Calu3 (cell line): ENCODE measurements around the gene ASTL. TPM values are rescaled to one million over a fixed set of nuclear protein-coding genes. Genes with fewer than 3 reads are reported as not detected.

Experiments used
- BruUV-seq: library from RNA; stranded (reverse); fragments of 400-500 nt; replicated peaks from 2 replicates; lab custom pipeline; 2021; lab: Mats Ljungman, UMichigan
- CTCF ChIA-PET: fragments of 300-600 bp; sonication (Branson Sonifier 250); formaldehyde crosslinking; loops from one replicate; lab custom pipeline; 2022; ENCODE audit warnings: antibody characterized with exemption; lab: Charles Lee
- DNase-seq: peaks from one replicate; pipeline ENCODE4 v3.0.0; 2022
- H3K27ac Mint-ChIP-seq: one replicate; pipeline ENCODE4 v1.8.0; 2022; ENCODE audit warnings: mixed read lengths; ENCODE audit not compliant: unreplicated experiment
- H3K27me3 Mint-ChIP-seq: one replicate; pipeline ENCODE4 v1.8.0; 2022; ENCODE audit warnings: mixed read lengths; ENCODE audit not compliant: unreplicated experiment
- H3K36me3 Mint-ChIP-seq: one replicate; pipeline ENCODE4 v1.8.0; 2022; ENCODE audit warnings: mild to moderate bottlenecking, moderate library complexity, mixed read lengths; ENCODE audit not compliant: insufficient read depth, unreplicated experiment
- H3K4me1 Mint-ChIP-seq: one replicate; pipeline ENCODE4 v1.8.0; 2022; ENCODE audit warnings: mild to moderate bottlenecking, low read depth, mixed read lengths; ENCODE audit not compliant: unreplicated experiment
- H3K4me3 Mint-ChIP-seq: one replicate; pipeline ENCODE4 v1.8.0; 2022; ENCODE audit warnings: mild to moderate bottlenecking, low read depth, moderate library complexity, mixed read lengths; ENCODE audit not compliant: unreplicated experiment
- H3K9me3 Mint-ChIP-seq: one replicate; pipeline ENCODE4 v1.8.0; 2022; ENCODE audit warnings: low read depth, mixed read lengths; ENCODE audit not compliant: unreplicated experiment
- CTCF ChIP-seq: fragments of 200-600 bp; IDR thresholded peaks from one replicate; pipeline ENCODE4 v1.8.0; 2022; ENCODE audit warnings: antibody characterized with exemption; ENCODE audit not compliant: unreplicated experiment
- intact Hi-C: fragments of 100-400 bp; cut with micrococcal nuclease; formaldehyde crosslinking; loops from one replicate; pipeline ENCODE4 v1.10.0; 2022; ENCODE audit not compliant: unreplicated experiment
- total RNA-seq: library from RNA; stranded (reverse); gene quantifications from 2 replicates; pipeline ENCODE4 v1.2.3, GENCODE V29; 2022

ASTL gene
- total RNA-seq, 1 experiment from 2014 or later = not detected

GRCh38 chr2:96102596-96103186 lies 35.6 kb downstream of the ASTL start:
- H3K36me3 Mint-ChIP-seq = no peaks in the 10 kb centered on the region
- intact Hi-C loops = no loop called here
- DNase-seq = no peak
- no peak overlapping the region for H3K4me3 Mint-ChIP-seq
- no peak for TF ChIP-seq CTCF
- CTCF ChIA-PET = interaction anchor here (0.7 to 1.1 kb wide), 2 partner anchors 10 to 433 kb away, joined by 4 to 5 read pairs; no protein-coding TSS in a partner anchor
- peaks cover 53% of the 10 kb centered on the region for H3K27me3 Mint-ChIP-seq
- H3K9me3 Mint-ChIP-seq = no peaks in the 10 kb centered on the region
- no TSS peak for BruUV-seq
- H3K27ac Mint-ChIP-seq = no peak overlapping the region
- H3K4me1 Mint-ChIP-seq = no peaks in the 10 kb centered on the region

DNA sequence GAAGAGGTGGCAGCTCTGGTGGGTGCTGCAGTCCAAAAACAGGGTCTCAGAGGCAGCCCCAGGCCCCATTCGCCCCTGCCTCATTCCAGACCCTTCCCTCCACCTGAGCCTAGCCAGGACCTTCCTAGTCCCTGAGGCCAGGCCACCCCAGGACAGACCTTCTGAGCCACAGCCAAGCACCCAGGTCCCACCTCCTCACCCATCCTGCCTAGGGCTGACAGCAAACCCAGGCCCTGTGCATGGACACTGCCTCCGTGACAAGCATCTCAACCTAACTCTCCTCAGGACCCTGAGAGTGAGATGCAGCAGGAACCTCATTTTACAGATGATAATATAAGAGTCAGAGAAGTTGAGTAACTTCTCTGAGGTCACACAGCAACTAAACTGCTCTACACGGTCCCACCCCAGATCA lies 37.4 kb downstream of the ASTL start:
- CTCF ChIA-PET = interaction anchor here (1.4 kb wide), 1 partner anchor 9 kb away, joined by 4 read pairs; no protein-coding TSS in a partner anchor
- Mint-ChIP-seq H3K4me3 (no peak overlapping the region), H3K27me3 (peaks cover 45% of the 10 kb centered on the region), H3K36me3 (no peaks in the 10 kb centered on the region), H3K4me1 (no peaks in the 10 kb centered on the region), H3K9me3 (no peaks in the 10 kb centered on the region), H3K27ac (no peak overlapping the region)
- intact Hi-C loops = no loop called here
- BruUV-seq = no TSS peak
- TF ChIP-seq CTCF = no peak
- no peak for DNase-seq

- CTCF ChIA-PET = interaction anchor here (1.4 kb wide), 1 partner anchor 9 kb away, joined by 4 read pairs; no protein-coding TSS in a partner anchor
- no peak overlapping the region for H3K27ac Mint-ChIP-seq
- H3K4me1 Mint-ChIP-seq = no peaks in the 10 kb centered on the region
- H3K9me3 Mint-ChIP-seq = no peaks in the 10 kb centered on the region
- H3K4me3 Mint-ChIP-seq = no peak overlapping the region
- H3K27me3 Mint-ChIP-seq = peaks cover 38% of the 10 kb centered on the region
- DNase-seq = no peak
- intact Hi-C loops = no loop called here
- TF ChIP-seq CTCF = no peak
- no peaks in the 10 kb centered on the region for H3K36me3 Mint-ChIP-seq
- no TSS peak for BruUV-seq
Measured at GRCh38 chr2:96099861-96100798, 38.2 kb downstream of the ASTL start.

DNA sequence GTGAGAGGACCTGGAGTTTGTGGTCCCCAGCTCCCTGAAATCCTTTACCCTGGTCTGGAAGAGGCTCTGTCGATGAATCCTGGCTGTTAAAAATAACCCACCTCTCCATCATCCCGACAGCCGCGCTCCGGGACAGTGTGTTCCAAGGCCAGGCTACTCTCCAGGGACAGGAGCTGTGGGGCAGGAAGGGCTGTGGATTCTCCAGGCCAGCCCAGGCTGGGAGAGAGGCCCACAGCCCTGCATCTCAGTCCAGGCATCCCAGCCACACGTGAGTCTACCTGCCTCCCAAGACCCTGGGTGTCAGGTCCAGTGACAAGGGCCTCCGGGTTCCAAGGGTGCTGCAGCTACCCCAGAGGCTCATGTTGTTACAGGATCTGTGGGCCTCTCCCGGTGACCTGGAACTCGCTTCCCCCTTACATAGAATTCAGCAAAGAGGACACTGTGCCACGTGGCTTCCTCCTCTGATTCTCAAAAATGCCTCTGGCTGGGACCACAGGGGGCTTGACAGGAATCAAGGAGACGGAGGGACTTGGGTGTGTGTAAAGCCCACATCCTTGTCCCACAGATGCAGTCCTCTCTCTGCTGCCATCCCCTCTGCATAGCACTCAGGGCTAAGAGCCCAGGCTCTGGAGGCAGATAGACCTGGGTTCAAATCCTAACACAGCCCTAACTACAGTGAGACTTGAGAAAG lies 39.3 kb downstream of the ASTL start:
- H3K4me3 Mint-ChIP-seq = no peak overlapping the region
- BruUV-seq = no TSS peak
- CTCF ChIA-PET = interaction anchor here (0.7 to 1.4 kb wide), 2 partner anchors 8 to 16 kb away, joined by 3 to 4 read pairs; no protein-coding TSS in a partner anchor

More for the DNA sequence above, 39.3 kb downstream of the ASTL start:
- Mint-ChIP-seq H3K27me3 (peaks cover 27% of the 10 kb centered on the region), H3K4me1 (no peaks in the 10 kb centered on the region), H3K27ac (no peak overlapping the region), H3K36me3 (no peaks in the 10 kb centered on the region), H3K9me3 (no peaks in the 10 kb centered on the region)
- DNase-seq = no peak
- intact Hi-C loops = no loop called here
- no peak for TF ChIP-seq CTCF
